ENCODE measurements around the gene LRBA. TPM values are rescaled to one million over a fixed set of nuclear protein-coding genes. Genes with fewer than 3 reads are reported as not detected.

Gene LRBA
- total RNA-seq, 1 donor: 38.4 TPM

- H3K4me3 ChIP-seq (ENCODE audit: low read depth, low read length): no peak overlapping the region
- no peak for TF ChIP-seq CTCF (IDR thresholded peaks at IDR 0.05; ENCODE audit: insufficient read depth, low read depth, low read length)
- DNase-seq (ENCODE audit: low read depth): no peak
Measured at GRCh38 chr4:150939530-150939929, 75.6 kb downstream of the LRBA start.

GRCh38 chr4:150938873-150939499 is 76.1 kb downstream of the LRBA start:
- no peak for DNase-seq (ENCODE audit: low read depth)
- no peak for TF ChIP-seq CTCF (IDR thresholded peaks at IDR 0.05; ENCODE audit: insufficient read depth, low read depth, low read length)

GRCh38 chr4:150938417-150938816 is 76.7 kb downstream of the LRBA start:
- DNase-seq (ENCODE audit: low read depth): no peak
- no peak overlapping the region for H3K4me3 ChIP-seq (ENCODE audit: low read depth, low read length)
- no peak for TF ChIP-seq CTCF (IDR thresholded peaks at IDR 0.05; ENCODE audit: insufficient read depth, low read depth, low read length)

More at GRCh38 chr4:150938873-150939499, 76.1 kb downstream of the LRBA start:
- H3K4me3 ChIP-seq (ENCODE audit: low read depth, low read length): no peak overlapping the region

GRCh38 chr4:150934022-150934421 is 81.1 kb downstream of the LRBA start:
- no peak for TF ChIP-seq CTCF (IDR thresholded peaks at IDR 0.05; ENCODE audit: insufficient read depth, low read depth, low read length)
- DNase-seq (ENCODE audit: low read depth): no peak
- no peak overlapping the region for H3K4me3 ChIP-seq (ENCODE audit: low read depth, low read length)

GRCh38 chr4:150931796-150932195 is 83.3 kb downstream of the LRBA start:
- H3K4me3 ChIP-seq (ENCODE audit: low read depth, low read length): no peak overlapping the region
- DNase-seq (ENCODE audit: low read depth): no peak
- no peak for TF ChIP-seq CTCF (IDR thresholded peaks at IDR 0.05; ENCODE audit: insufficient read depth, low read depth, low read length)

GRCh38 chr4:150931005-150931404 is 84.1 kb downstream of the LRBA start:
- no peak overlapping the region for H3K4me3 ChIP-seq (ENCODE audit: low read depth, low read length)
- DNase-seq (ENCODE audit: low read depth): no peak

More at GRCh38 chr4:150931005-150931404, 84.1 kb downstream of the LRBA start:
- no peak for TF ChIP-seq CTCF (IDR thresholded peaks at IDR 0.05; ENCODE audit: insufficient read depth, low read depth, low read length)

All from fibroblast of villous mesenchyme (primary cell).